OCI-LY7 (cell line): ENCODE results near the gene GAPDH.

Source experiments
- CTCF ChIP-seq: fragments of 200-600 bp; sonication (generic); conservative IDR thresholded peaks from 2 replicates; pipeline ENCODE4 v1.5.1; 2014; ENCODE audit warnings: mild to moderate bottlenecking, antibody characterized with exemption, low read length, moderate library complexity, mixed read lengths
- EZH2phosphoT487 ChIP-seq: fragments of 200-600 bp; sonication (generic); IDR thresholded peaks from 2 replicates; pipeline ENCODE4 v1.6.1; 2018; ENCODE audit warnings: low read depth, borderline replicate concordance, mild to moderate bottlenecking, mixed run types, antibody characterized with exemption, low read length, moderate library complexity, mixed read lengths

GRCh38 chr12:6575648-6576047 is 41.3 kb downstream of the GAPDH start:
- TF ChIP-seq CTCF (no peak), EZH2phosphoT487 (no peak)
